Measurements from ENCODE around the gene HDDC3. TPM values are rescaled to one million over a fixed set of nuclear protein-coding genes. Genes with fewer than 3 reads are reported as not detected.

HDDC3 gene
- total RNA-seq, 1 experiment from 2014 or later, result 13.3 TPM

DNA sequence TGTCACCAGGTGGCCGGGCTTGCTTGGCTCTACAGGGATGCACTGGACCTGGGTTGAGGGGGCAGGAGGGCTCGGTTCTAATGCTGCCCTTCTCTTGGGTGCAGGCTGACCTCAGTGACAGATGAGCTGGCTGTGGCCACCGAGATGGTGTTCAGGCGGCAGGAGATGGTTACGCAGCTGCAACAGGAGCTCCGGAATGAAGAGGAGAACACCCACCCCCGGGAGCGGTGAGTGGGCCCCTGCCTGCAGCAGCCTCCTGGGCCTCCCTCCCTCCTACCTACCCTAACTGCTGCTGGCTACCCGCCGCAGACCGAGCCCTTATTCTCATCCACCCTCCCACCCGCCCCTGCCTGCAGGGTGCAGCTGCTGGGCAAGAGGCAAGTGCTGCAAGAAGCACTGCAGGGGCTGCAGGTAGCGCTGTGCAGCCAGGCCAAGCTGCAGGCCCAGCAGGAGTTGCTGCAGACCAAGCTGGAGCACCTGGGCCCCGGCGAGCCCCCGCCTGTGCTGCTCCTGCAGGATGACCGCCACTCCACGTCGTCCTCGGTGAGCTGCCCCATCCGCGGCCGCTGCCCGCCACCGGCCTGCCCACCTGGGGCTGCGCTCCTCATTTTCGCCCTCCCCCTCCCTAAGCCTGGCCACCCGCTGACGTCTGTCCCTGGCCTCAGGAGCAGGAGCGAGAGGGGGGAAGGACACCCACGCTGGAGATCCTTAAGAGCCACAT is 42.5 kb downstream of the HDDC3 start:
- Histone ChIP-seq H3K4me1 (ENCODE audit: insufficient read depth, low read length) (no peaks in the 10 kb centered on the region; the same call in 1 of the 2 replicates), H3K4ac (ENCODE audit: low read depth, low read length) (no peak overlapping the region), H4K8ac (replicated peaks; ENCODE audit: insufficient read length, low read depth, low read length) (no peak overlapping the region), H2BK15ac (ENCODE audit: low read depth, low read length) (no peak overlapping the region), H2AFZ (ENCODE audit: low read length) (no peak overlapping the region), H3K14ac (ENCODE audit: insufficient read depth, low read length) (no peak overlapping the region), H3K9ac (ENCODE audit: extremely low read depth, insufficient read length, low read length) (no peak overlapping the region), H4K5ac (ENCODE audit: insufficient read length, low read depth, low read length) (no peak overlapping the region), H2BK20ac (ENCODE audit: low read depth, low read length, poor library complexity, severe bottlenecking) (no peak overlapping the region), H2BK120ac (ENCODE audit: low read depth, low read length, poor library complexity, severe bottlenecking) (no peak overlapping the region), H3K56ac (ENCODE audit: insufficient read length, low read depth, low read length) (no peak overlapping the region), H4K20me1 (ENCODE audit: control insufficient read depth, insufficient read depth, insufficient read length) (no peaks in the 10 kb centered on the region), H3K23ac (ENCODE audit: insufficient read length, low read depth, low read length) (no peak overlapping the region), H3K79me2 (ENCODE audit: insufficient read depth, low read length) (no peaks in the 10 kb centered on the region), H3K79me1 (ENCODE audit: insufficient read depth, low read depth, low read length, poor library complexity, severe bottlenecking) (no peaks in the 10 kb centered on the region), H3K9me3 (ENCODE audit: control insufficient read depth, low read depth, low read length) (no peaks in the 10 kb centered on the region), H2BK5ac (ENCODE audit: insufficient read length, low read length) (no peak overlapping the region), H3K18ac (ENCODE audit: insufficient read length, low read depth, low read length) (no peak overlapping the region), H3K27me3 (ENCODE audit: insufficient read depth, low read length) (no peaks in the 10 kb centered on the region), H3K27ac (ENCODE audit: insufficient read length, low read depth, low read length) (no peak overlapping the region), H3T11ph (ENCODE audit: low read length) (no peak overlapping the region), H3K4me2 (ENCODE audit: insufficient read depth, insufficient read length, low read length) (no peak overlapping the region), H3K23me2 (ENCODE audit: insufficient read length, low read depth, low read length, poor library complexity, severe bottlenecking) (no peaks in the 10 kb centered on the region), H2BK12ac (ENCODE audit: insufficient read length, low read depth, low read length) (no peak overlapping the region), H4K91ac (ENCODE audit: insufficient read length, low read depth, low read length) (no peak overlapping the region), H2AK5ac (ENCODE audit: insufficient read length, low read length) (no peak overlapping the region)
- Mint-ChIP-seq H3K36me3 (ENCODE audit: insufficient read depth in 1 of 3, low read depth in 3 of 3) (peaks cover 4 to 10% (median 4%) of the 10 kb centered on the region in 3 experiments; a peak in 5 of 7 replicates), H3K9me3 (no peaks in the 10 kb centered on the region; a peak in 1 of 5 replicates), H3K4me3 (no peak overlapping the region), H3K27me3 (ENCODE audit: low read depth) (no peaks in the 10 kb centered on the region; the same call in 1 of the 2 replicates), H3K27ac (peak overlapping the region in 1 of 3 experiments; percentile 65; a peak in 2 of 7 replicates), H3K4me1 (peaks cover 9 to 19% of the 10 kb centered on the region in 2 experiments)
- no peak for DNase-seq
- WGBS (ENCODE audit: extremely low coverage, insufficient read length, low lambda C conversion rate), result no CpG with 5 or more reads among the region's 31 CpGs
- TF ChIP-seq, protein P1, sequence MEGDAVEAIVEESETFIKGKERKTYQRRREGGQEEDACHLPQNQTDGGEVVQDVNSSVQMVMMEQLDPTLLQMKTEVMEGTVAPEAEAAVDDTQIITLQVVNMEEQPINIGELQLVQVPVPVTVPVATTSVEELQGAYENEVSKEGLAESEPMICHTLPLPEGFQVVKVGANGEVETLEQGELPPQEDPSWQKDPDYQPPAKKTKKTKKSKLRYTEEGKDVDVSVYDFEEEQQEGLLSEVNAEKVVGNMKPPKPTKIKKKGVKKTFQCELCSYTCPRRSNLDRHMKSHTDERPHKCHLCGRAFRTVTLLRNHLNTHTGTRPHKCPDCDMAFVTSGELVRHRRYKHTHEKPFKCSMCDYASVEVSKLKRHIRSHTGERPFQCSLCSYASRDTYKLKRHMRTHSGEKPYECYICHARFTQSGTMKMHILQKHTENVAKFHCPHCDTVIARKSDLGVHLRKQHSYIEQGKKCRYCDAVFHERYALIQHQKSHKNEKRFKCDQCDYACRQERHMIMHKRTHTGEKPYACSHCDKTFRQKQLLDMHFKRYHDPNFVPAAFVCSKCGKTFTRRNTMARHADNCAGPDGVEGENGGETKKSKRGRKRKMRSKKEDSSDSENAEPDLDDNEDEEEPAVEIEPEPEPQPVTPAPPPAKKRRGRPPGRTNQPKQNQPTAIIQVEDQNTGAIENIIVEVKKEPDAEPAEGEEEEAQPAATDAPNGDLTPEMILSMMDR (conservative IDR thresholded peaks at IDR 0.05), result no peak
